GM13976 (cell line): Measurements from ENCODE around the gene LIN28B.
"Not testable (repeated sequence)": the region's sequence is repeated elsewhere in the genome, so short reads cannot be mapped to it uniquely, and the experiment has no call there.

Experiments
- DNase-seq: peaks from one replicate; pipeline ENCODE4 v3.0.0; 2012; ENCODE audit warnings: low spot score
- in situ Hi-C: fragments of 300-500 bp; cut with MboI; formaldehyde crosslinking; loops from one replicate; pipeline ENCODE4 v1.12.0; 2022; ENCODE audit warnings: low sequenced_read_pairs, mixed read lengths, inconsistent platforms; ENCODE audit not compliant: unreplicated experiment
- TF ChIP-seq, protein P1 (sequence below): IDR thresholded peaks from 2 replicates; pipeline ENCODE4 v1.5.1; 2012; ENCODE audit warnings: borderline replicate concordance, mild to moderate bottlenecking; ENCODE audit not compliant: insufficient read depth; ENCODE audit errors: extremely low read depth, missing control alignments, control extremely low read depth

LIN28B gene

GRCh38 chr6:104949206-104949605, 7.7 kb upstream of the LIN28B start:
- no peak for DNase-seq
- in situ Hi-C loops: no loop called here
- TF ChIP-seq, protein P1, sequence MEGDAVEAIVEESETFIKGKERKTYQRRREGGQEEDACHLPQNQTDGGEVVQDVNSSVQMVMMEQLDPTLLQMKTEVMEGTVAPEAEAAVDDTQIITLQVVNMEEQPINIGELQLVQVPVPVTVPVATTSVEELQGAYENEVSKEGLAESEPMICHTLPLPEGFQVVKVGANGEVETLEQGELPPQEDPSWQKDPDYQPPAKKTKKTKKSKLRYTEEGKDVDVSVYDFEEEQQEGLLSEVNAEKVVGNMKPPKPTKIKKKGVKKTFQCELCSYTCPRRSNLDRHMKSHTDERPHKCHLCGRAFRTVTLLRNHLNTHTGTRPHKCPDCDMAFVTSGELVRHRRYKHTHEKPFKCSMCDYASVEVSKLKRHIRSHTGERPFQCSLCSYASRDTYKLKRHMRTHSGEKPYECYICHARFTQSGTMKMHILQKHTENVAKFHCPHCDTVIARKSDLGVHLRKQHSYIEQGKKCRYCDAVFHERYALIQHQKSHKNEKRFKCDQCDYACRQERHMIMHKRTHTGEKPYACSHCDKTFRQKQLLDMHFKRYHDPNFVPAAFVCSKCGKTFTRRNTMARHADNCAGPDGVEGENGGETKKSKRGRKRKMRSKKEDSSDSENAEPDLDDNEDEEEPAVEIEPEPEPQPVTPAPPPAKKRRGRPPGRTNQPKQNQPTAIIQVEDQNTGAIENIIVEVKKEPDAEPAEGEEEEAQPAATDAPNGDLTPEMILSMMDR: no peak

DNA sequence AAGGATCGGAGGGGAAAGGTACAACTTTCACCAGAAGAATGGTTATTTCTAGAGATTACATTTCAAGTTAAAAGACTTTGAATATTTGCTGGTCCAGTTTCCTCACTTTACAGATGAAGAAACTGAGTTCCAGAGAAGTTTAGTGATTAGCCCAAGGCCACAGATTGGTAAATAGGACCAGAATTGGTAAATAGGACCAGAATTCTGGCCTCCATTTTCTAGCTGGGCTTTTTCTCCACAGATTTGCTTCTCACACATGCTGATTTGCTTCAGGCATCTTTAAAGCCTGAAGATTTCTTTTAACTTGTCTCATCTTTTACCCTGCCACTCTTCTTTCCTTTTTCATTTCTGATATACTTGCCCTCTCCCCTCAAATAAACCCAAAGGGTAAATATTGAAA, 5.2 kb upstream of the LIN28B start:
- TF ChIP-seq, protein P1: no peak
- no peak for DNase-seq
- in situ Hi-C loops: no loop called here

DNA sequence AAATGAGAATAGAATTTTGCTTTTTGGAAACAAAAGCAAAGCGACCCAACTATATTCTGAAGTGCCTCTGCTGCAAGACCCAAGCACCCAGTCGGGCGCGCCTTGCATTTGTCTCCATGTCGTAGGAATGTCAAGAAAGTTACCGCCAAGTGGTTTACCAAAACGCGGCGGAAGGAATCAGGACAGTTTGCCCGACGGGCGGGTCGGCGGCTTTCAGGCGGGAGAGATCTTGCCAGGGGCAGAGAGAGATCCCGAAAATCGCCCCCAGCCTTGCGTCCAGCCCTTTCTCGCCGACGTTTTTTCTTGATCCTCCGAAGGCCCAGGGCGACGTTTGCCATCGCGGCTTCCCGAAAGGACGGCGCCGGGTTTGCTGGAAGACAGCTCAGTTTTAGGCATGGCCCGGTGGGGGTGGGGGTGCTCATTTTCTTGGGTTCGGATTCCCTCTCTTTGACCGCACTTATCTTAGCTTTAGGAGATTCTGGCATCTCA, 4.0 kb upstream of the LIN28B start:
- in situ Hi-C loops: no loop called here
- TF ChIP-seq, protein P1: no peak
- no peak for DNase-seq

DNA sequence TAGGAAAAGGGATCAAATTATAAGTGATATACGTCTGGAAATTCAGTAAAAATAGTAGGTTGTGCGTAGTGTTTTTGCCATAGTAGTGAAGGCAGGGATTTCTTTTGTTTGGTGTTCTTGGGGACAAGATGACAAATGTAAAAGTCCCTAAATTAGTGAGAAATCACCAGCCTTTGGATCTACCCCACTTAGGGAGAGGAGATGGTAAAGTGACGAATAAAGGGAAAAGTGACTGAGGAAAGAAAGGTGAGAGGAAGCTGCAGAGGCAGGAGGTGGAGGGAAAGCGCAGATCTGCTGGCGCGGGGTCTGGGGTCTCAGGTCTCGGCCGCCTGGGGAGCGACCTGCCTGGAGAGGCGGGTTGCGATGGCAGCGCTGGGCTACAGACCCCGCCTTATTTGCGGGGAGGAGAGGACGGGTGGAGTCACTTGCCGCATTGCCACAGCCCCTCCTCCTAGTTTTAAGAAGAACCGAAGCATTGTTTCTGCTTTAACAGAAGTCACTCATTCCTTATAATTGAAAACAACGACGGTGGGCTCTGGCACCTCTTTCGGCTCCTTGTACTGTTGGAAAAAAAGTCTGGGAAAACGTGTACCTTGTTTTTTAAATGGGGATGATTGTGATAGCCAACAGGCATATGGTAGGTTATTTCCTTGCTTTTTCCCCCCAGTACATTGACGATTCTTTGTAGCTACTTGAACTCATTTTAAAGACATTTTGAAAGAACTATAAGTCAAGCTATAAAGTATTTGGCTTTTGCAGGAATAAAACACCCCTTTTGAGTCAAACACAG, 3.3 kb upstream of the LIN28B start:
- in situ Hi-C loops, DNase-seq: not testable (repeated sequence)

- in situ Hi-C loops: no loop called here
- TF ChIP-seq, protein P1: no peak
- no peak for DNase-seq
These were observed 2.6 kb upstream of the LIN28B start for GRCh38 chr6:104954190-104954797.

DNA sequence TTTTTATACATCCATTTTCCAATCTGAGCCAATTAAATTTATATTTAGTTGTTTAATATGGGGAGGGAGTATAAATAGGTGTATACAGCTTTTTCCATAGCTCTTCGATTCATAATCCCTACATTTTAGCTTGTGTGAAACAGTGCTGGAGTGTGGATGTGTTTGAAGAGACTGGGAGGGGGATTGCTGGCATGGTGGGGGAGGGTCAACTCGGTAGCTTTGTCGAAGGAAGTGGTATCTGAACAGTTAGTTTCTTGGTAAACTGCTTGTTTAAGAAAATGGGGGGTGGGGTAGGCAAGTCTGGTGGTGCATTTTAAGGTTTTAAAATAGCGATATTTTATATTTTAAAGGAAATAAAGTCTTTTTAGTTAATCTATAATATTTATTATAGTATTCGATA, 1.4 kb upstream of the LIN28B start:
- TF ChIP-seq, protein P1: no peak
- in situ Hi-C loops: no loop called here
- DNase-seq: no peak
